GM03348 (cell line): Measurements from ENCODE around the gene DMRTB1.
"Not testable (repeated sequence)": the region's sequence is repeated elsewhere in the genome, so short reads cannot be mapped to it uniquely, and the experiment has no call there.

Source experiments
- DNase-seq: peaks from one replicate; pipeline ENCODE4 v3.0.0; 2012; ENCODE audit warnings: low spot score

The DMRTB1 gene

GRCh38 chr1:53459321-53460175 is at the start of gene DMRTB1:
Gene DMRTB1, plus strand, starts transcription at chr1:53459399. Its CDS starts 55 bp downstream, at chr1:53459454.
- no peak for DNase-seq

GRCh38 chr1:53409695-53410094 is 49.5 kb upstream of the DMRTB1 start:
- no peak for DNase-seq

- no peak for DNase-seq
Observed at GRCh38 chr1:53410100-53410541, 49.1 kb upstream of the DMRTB1 start.

GRCh38 chr1:53410701-53411100 is 48.5 kb upstream of the DMRTB1 start:
- DNase-seq, result no peak

GRCh38 chr1:53411541-53412152 is 47.6 kb upstream of the DMRTB1 start:
- DNase-seq, result no peak

- DNase-seq, result no peak
Observed at GRCh38 chr1:53412285-53413174, 46.7 kb upstream of the DMRTB1 start.

GRCh38 chr1:53413175-53414001 is 45.8 kb upstream of the DMRTB1 start:
- peak; percentile 77 for DNase-seq

GRCh38 chr1:53414632-53415031 is 44.6 kb upstream of the DMRTB1 start:
- no peak for DNase-seq

- DNase-seq, result no peak
Observed at GRCh38 chr1:53415432-53415831, 43.8 kb upstream of the DMRTB1 start.

GRCh38 chr1:53416269-53416813 is 42.9 kb upstream of the DMRTB1 start:
- no peak for DNase-seq

GRCh38 chr1:53417074-53417511 is 42.1 kb upstream of the DMRTB1 start:
- DNase-seq, result no peak

GRCh38 chr1:53419034-53419433 is 40.2 kb upstream of the DMRTB1 start:
- no peak for DNase-seq

GRCh38 chr1:53420341-53420740 is 38.9 kb upstream of the DMRTB1 start:
- DNase-seq, result no peak

- no peak for DNase-seq
Observed at GRCh38 chr1:53421208-53421607, 38.0 kb upstream of the DMRTB1 start.

- no peak for DNase-seq
Observed at GRCh38 chr1:53430261-53430660, 28.9 kb upstream of the DMRTB1 start.

- no peak for DNase-seq
Observed at GRCh38 chr1:53430779-53431178, 28.4 kb upstream of the DMRTB1 start.

- DNase-seq, result no peak
Observed at GRCh38 chr1:53431244-53431643, 28.0 kb upstream of the DMRTB1 start.

- no peak for DNase-seq
Observed at GRCh38 chr1:53431805-53432565, 27.2 kb upstream of the DMRTB1 start.

- DNase-seq, result no peak
Observed at GRCh38 chr1:53432611-53433010, 26.6 kb upstream of the DMRTB1 start.

- DNase-seq, result not testable (repeated sequence)
Observed at GRCh38 chr1:53434405-53435007, 24.7 kb upstream of the DMRTB1 start.
